KMS-11 (cell line): ENCODE results near the gene PRDM10.

Experiments used
- H2AFZ ChIP-seq: fragments of 200-600 bp; sonication (generic); 2 replicates; pipeline ENCODE4 v1.6.1; 2016; ENCODE audit warnings: antibody characterized with exemption, mixed run types, low read depth
- H3K27ac ChIP-seq: fragments of 200-600 bp; sonication (generic); 2 replicates; pipeline ENCODE4 v1.6.1; 2016; ENCODE audit warnings: mild to moderate bottlenecking, mixed run types
- H3K27me3 ChIP-seq: fragments of 200-600 bp; sonication (generic); 2 replicates; pipeline ENCODE4 v1.6.1; 2017; ENCODE audit warnings: mild to moderate bottlenecking, low read depth, mixed run types, moderate library complexity; ENCODE audit not compliant: insufficient read depth
- H3K36me3 ChIP-seq: fragments of 200-600 bp; sonication (generic); 2 replicates; pipeline ENCODE4 v1.6.1; 2017; ENCODE audit warnings: mild to moderate bottlenecking, mixed run types; ENCODE audit not compliant: insufficient read depth
- H3K4me1 ChIP-seq: fragments of 200-600 bp; sonication (generic); 2 replicates; pipeline ENCODE4 v1.6.1; 2016; ENCODE audit warnings: mild to moderate bottlenecking, low read depth, mixed run types; ENCODE audit not compliant: poor library complexity, severe bottlenecking
- H3K4me2 ChIP-seq: fragments of 200-600 bp; sonication (generic); 2 replicates; pipeline ENCODE4 v1.7.0; 2016; ENCODE audit warnings: mild to moderate bottlenecking, mixed run types
- H3K4me3 ChIP-seq: fragments of 200-600 bp; sonication (generic); IDR thresholded peaks from 2 replicates; pipeline ENCODE4 v1.6.1; 2017; ENCODE audit warnings: low read depth, low read length, mixed read lengths; ENCODE audit not compliant: insufficient read depth
- H3K79me2 ChIP-seq: fragments of 200-600 bp; sonication (generic); 2 replicates; pipeline ENCODE4 v1.6.1; 2016; ENCODE audit warnings: low read depth, mixed run types; ENCODE audit not compliant: insufficient read depth
- H3K9ac ChIP-seq: fragments of 200-600 bp; sonication (generic); 2 replicates; pipeline ENCODE4 v1.6.1; 2016; ENCODE audit warnings: mild to moderate bottlenecking, mixed run types
- H4K20me1 ChIP-seq: fragments of 200-600 bp; sonication (generic); 2 replicates; pipeline ENCODE4 v1.6.1; 2016; ENCODE audit warnings: mild to moderate bottlenecking, mixed run types; ENCODE audit not compliant: insufficient read depth
- TF ChIP-seq, protein P1 (sequence below): fragments of 200-600 bp; sonication (generic); conservative IDR thresholded peaks from 2 replicates; pipeline ENCODE4 v1.6.1; 2017; ENCODE audit warnings: low read depth, mild to moderate bottlenecking, antibody characterized with exemption, low read length, moderate library complexity, mixed read lengths

Gene PRDM10

DNA sequence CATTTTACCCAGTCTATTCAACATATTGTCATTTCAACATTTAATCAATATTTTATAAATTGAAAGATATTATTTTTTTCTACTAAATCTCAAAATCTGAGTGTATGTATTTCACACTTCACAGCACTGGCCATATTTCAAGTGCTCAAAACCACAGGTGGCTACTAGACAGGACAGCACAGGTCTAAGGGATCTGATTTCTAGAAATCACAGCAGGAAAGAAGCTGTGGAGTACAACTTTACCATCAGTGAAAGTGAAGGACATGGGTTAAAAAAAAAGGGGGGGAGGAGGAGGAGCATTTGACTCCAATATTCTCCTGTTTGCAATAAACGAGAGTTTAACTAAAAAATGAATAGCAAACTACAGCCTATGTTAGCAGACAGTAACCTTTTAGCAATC lies 4.5 kb downstream of the PRDM10 start:
- H3K9ac ChIP-seq = no peak overlapping the region
- TF ChIP-seq, protein P1, sequence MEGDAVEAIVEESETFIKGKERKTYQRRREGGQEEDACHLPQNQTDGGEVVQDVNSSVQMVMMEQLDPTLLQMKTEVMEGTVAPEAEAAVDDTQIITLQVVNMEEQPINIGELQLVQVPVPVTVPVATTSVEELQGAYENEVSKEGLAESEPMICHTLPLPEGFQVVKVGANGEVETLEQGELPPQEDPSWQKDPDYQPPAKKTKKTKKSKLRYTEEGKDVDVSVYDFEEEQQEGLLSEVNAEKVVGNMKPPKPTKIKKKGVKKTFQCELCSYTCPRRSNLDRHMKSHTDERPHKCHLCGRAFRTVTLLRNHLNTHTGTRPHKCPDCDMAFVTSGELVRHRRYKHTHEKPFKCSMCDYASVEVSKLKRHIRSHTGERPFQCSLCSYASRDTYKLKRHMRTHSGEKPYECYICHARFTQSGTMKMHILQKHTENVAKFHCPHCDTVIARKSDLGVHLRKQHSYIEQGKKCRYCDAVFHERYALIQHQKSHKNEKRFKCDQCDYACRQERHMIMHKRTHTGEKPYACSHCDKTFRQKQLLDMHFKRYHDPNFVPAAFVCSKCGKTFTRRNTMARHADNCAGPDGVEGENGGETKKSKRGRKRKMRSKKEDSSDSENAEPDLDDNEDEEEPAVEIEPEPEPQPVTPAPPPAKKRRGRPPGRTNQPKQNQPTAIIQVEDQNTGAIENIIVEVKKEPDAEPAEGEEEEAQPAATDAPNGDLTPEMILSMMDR = no peak
- no peaks in the 10 kb centered on the region for H3K36me3 ChIP-seq
- no peak overlapping the region for H3K4me2 ChIP-seq
- H3K4me3 ChIP-seq = no peak overlapping the region
- no peak overlapping the region for H3K27ac ChIP-seq
- no peaks in the 10 kb centered on the region for H4K20me1 ChIP-seq
- H3K4me1 ChIP-seq = peaks cover 5% of the 10 kb centered on the region
- peaks cover 16% of the 10 kb centered on the region for H3K79me2 ChIP-seq
- H2AFZ ChIP-seq = no peak overlapping the region
- H3K27me3 ChIP-seq = no peaks in the 10 kb centered on the region

DNA sequence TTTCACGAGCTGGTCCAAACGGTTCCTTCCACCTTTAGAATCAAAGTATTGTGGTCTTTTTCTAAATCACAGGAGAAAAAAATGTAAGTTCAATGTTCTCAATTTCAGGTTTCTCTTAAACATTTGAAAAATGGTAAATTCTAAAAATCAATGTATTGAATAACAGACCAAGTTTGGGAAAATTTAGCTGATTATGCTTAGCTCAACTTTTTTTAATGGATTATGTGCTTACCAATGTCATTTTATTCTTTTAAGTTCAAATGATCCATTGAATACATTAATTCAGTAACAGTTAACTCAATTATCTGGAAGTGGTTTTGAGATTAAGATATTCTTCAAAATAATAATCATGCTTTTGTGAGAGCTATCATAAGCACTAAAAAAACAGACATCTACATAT lies 5.1 kb downstream of the PRDM10 start:
- Histone ChIP-seq H4K20me1 (no peaks in the 10 kb centered on the region), H3K9ac (no peak overlapping the region), H3K4me2 (no peak overlapping the region), H3K36me3 (no peaks in the 10 kb centered on the region), H2AFZ (no peak overlapping the region), H3K4me1 (peaks cover 5% of the 10 kb centered on the region), H3K79me2 (peaks cover 16% of the 10 kb centered on the region), H3K27ac (no peak overlapping the region), H3K27me3 (no peaks in the 10 kb centered on the region), H3K4me3 (no peak overlapping the region)
- TF ChIP-seq, protein P1 = no peak

DNA sequence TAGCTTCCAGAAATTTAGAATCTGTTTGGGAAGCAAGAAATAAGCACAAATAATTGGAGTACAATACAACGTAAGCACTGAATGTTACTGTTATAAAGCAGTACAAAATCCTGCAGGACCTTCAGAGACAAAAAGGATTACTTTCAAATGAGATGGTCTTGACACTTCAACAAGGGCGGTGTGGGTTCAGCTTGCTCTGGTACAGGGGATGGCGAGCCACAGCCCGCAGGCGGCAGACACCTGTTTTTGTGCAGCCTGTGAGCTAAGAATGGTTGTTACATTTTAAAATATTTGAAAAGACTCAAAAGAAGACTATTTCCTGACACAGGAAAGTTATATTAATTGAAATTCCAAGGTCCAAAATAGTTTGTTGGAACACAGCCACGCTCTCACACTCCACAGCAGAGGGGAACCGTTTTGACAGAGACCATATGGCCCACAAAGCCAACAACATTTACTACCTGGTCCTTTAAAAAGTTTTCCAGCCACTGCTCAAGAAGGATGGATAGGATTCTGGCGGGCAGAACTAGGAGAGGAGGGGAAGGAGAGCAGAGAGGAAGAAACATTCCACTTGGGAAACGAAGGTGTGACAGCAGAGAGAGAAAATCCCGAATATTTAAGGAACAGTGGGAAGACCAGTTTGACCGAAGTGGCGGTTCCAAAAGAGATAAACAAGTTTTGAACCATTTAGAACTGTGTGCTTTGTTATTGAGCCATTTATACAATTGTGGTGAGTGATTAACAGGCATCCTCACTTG lies 6.3 kb downstream of the PRDM10 start:
- Histone ChIP-seq H4K20me1 (no peaks in the 10 kb centered on the region), H3K9ac (no peak overlapping the region), H3K4me1 (peaks cover 5% of the 10 kb centered on the region), H3K27ac (no peak overlapping the region), H3K4me2 (no peak overlapping the region), H3K79me2 (peaks cover 12% of the 10 kb centered on the region), H2AFZ (no peak overlapping the region), H3K36me3 (no peaks in the 10 kb centered on the region), H3K27me3 (no peaks in the 10 kb centered on the region), H3K4me3 (no peak overlapping the region)
- TF ChIP-seq, protein P1 = no peak

DNA sequence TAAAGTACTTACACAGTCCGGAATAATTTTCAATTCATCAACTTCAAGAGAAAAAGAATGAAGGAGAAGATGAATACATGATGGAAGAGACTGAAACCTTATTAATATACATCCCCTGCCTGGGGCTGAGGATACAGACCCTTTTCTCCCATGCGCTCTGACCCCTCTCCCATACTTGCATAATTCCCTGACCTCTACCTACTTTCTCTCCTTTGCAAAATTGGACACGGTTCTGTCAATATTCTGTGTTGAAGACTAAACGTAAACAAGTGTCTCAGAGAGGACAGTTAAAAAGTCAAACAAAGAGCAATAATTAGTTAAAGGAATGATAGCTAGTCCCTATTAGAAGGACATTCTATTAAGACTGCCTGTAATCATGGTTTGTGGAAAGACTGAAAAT lies 7.5 kb downstream of the PRDM10 start:
- H3K4me1 ChIP-seq = no peaks in the 10 kb centered on the region
- TF ChIP-seq, protein P1 = no peak
- H4K20me1 ChIP-seq = no peaks in the 10 kb centered on the region
- no peaks in the 10 kb centered on the region for H3K36me3 ChIP-seq
- H3K27ac ChIP-seq = no peak overlapping the region
- no peak overlapping the region for H3K4me3 ChIP-seq
- H3K9ac ChIP-seq = no peak overlapping the region
- H3K27me3 ChIP-seq = no peaks in the 10 kb centered on the region
- no peak overlapping the region for H3K4me2 ChIP-seq
- peaks cover under 1% of the 10 kb centered on the region; the same call in 1 of the 2 replicates for H3K79me2 ChIP-seq
- H2AFZ ChIP-seq = no peak overlapping the region
